ENCODE measurements around the gene DPF3. TPM values are rescaled to one million over a fixed set of nuclear protein-coding genes. Genes with fewer than 3 reads are reported as not detected.
A peak's percentile ranks its signal among the peaks of the same experiment; 100 is the strongest.

DPF3 gene
- total RNA-seq, 3 donors from 2014 or later = 0.48 to 0.95 (median 0.71) TPM

GRCh38 chr14:72603639-72604038 is 290.3 kb downstream of the DPF3 start:
- Mint-ChIP-seq H3K4me1 (ENCODE audit: low read depth) (no peaks in the 10 kb centered on the region), H3K27me3 (ENCODE audit: low read depth) (peaks cover 6% of the 10 kb centered on the region), H3K9me3 (no peaks in the 10 kb centered on the region), H3K4me3 (no peak overlapping the region), H3K36me3 (ENCODE audit: insufficient read depth) (no peaks in the 10 kb centered on the region)
- no peak for ATAC-seq
- DNase-seq = no peak

DNA sequence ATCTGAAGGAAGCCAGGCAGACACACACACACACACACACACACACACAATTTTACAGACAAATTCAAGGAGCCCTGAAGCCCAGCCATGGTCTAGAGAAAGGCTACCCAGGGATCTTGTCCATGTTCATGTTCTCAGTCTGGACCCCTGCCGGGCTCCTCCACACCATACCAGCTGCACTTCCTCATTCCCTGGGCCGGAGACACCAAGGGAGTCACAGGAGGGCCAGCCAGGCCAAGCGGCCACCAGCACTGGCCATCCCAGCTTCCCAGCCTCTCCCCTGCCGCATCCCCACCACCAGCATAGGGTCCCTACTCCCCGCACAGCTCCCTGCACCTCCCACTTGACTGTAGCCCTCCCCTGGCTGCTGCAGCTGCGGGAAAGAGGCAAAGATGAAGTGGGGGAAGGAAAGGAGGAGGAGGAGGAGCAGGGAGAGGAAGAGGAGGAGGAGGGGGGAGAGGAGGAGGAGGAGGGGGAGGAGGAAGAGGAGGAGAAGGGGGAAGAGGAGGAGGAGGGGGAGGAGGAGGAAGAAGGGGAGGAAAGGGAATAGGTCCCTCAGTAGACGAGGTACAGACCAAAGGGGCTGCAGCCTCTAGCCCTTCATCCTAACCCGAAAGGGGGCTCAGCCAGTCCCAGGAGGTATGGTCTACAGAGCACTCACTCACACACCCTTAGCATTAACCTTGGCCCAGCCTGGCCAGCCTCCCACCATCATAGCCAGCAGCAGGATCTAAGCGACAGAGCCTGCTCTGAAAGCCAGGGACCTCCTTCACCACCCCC is 293.2 kb downstream of the DPF3 start:
- Mint-ChIP-seq H3K9me3 (no peaks in the 10 kb centered on the region), H3K36me3 (ENCODE audit: insufficient read depth) (no peaks in the 10 kb centered on the region), H3K4me3 (no peak overlapping the region), H3K27me3 (ENCODE audit: low read depth) (peaks cover 9% of the 10 kb centered on the region), H3K4me1 (ENCODE audit: low read depth) (peaks cover 3% of the 10 kb centered on the region)
- DNase-seq (no peak), ATAC-seq (no peak)

GRCh38 chr14:72599579-72600470 is 294.1 kb downstream of the DPF3 start:
- no peaks in the 10 kb centered on the region for H3K9me3 Mint-ChIP-seq
- H3K4me3 Mint-ChIP-seq = no peak overlapping the region
- peaks cover 9% of the 10 kb centered on the region for H3K27me3 Mint-ChIP-seq (ENCODE audit: low read depth)
- ATAC-seq = no peak
- no peak for DNase-seq
- H3K4me1 Mint-ChIP-seq (ENCODE audit: low read depth) = peaks cover 10% of the 10 kb centered on the region
- no peaks in the 10 kb centered on the region for H3K36me3 Mint-ChIP-seq (ENCODE audit: insufficient read depth)

GRCh38 chr14:72598306-72598705 is 295.6 kb downstream of the DPF3 start:
- Mint-ChIP-seq H3K36me3 (ENCODE audit: insufficient read depth) (no peaks in the 10 kb centered on the region), H3K27me3 (ENCODE audit: low read depth) (peaks cover 9% of the 10 kb centered on the region), H3K4me3 (no peak overlapping the region), H3K4me1 (ENCODE audit: low read depth) (peaks cover 24% of the 10 kb centered on the region), H3K9me3 (no peaks in the 10 kb centered on the region)
- ATAC-seq = no peak
- DNase-seq = no peak

- no peak overlapping the region for H3K4me3 Mint-ChIP-seq
- H3K9me3 Mint-ChIP-seq = no peaks in the 10 kb centered on the region
- peaks cover 30% of the 10 kb centered on the region for H3K4me1 Mint-ChIP-seq (ENCODE audit: low read depth)
- ATAC-seq (no peak), DNase-seq (no peak)
- no peaks in the 10 kb centered on the region for H3K36me3 Mint-ChIP-seq (ENCODE audit: insufficient read depth)
- peaks cover 9% of the 10 kb centered on the region for H3K27me3 Mint-ChIP-seq (ENCODE audit: low read depth)
These were observed 296.4 kb downstream of the DPF3 start for GRCh38 chr14:72597252-72598233.

DNA sequence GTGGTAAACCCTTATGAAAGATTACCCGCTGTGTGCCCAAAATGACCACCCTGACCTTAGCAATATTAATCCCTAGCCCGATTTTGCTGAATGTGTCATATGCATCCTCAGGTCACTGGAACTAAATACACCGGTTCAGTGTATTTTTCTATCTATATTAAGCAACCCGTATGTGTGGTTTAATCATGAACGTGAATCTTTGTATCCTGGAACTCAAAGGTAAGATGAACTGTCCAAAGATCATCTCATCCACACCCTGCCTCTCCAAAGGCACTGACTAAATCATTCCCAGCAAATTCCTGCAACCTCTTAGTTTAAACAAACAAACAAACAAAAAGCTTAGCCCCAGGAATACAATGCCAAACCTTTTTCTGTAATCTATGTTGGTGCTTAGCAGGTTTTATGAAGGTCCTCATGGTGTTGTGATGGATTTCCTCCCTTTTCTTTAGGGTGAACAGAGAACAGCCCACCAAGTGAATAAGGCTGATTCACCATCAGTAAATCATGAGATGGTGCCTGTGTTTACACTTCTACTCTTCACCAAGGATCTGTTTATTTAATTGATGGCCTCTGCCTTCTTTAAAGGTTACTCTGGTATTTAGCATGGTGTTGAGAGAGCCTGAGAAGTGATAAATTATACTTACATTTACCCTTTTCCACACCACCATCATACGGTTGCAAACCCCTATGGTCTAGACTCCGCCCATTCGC is 298.6 kb downstream of the DPF3 start:
- H3K4me3 Mint-ChIP-seq = no peak overlapping the region
- H3K4me1 Mint-ChIP-seq (ENCODE audit: low read depth) = peaks cover 51% of the 10 kb centered on the region
- DNase-seq (no peak), ATAC-seq (no peak)
- H3K36me3 Mint-ChIP-seq (ENCODE audit: insufficient read depth) = no peaks in the 10 kb centered on the region
- H3K27me3 Mint-ChIP-seq (ENCODE audit: low read depth) = peaks cover 10% of the 10 kb centered on the region
- H3K9me3 Mint-ChIP-seq = no peaks in the 10 kb centered on the region

DNA sequence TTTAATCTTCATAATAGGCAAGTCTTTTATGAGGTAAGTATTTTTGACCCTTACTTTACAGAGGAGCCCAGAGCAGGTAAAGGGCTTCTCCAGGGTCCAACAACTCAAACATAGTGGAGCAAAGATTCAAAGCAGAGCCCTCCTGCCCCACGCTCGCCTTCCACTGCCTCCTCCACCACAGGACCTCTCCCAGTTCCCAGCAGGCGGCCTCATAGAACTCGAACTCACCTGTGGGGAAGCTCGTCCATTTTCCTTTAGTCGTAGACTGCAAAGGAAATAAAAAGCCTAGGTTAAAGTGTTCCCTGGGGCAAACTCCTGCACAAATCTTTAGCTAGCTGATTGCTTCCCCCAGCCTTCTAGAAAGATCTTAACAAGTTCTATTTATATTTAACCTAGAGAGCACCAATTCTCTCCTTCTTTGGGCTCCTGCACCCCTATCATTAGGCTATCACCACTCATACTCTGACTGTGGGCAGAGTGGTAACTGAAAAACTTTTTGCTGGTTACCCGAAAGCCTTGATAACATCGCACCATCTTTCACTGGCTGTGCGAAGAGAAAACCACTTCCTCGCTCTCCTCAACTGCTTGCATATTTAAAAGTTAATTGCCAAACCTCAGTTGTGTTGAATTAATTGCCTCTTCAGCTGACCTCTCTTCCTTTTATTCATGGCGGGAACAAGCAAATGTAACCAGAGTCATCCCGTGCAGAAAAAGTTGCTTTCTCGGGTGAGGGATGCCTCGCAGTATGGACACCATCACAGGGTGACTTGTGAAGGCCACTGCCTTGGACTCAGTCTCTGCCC is 299.6 kb downstream of the DPF3 start:
- ATAC-seq = peak; percentile 92 to 96
- H3K4me1 Mint-ChIP-seq (ENCODE audit: low read depth) = peaks cover 58% of the 10 kb centered on the region

DNA sequence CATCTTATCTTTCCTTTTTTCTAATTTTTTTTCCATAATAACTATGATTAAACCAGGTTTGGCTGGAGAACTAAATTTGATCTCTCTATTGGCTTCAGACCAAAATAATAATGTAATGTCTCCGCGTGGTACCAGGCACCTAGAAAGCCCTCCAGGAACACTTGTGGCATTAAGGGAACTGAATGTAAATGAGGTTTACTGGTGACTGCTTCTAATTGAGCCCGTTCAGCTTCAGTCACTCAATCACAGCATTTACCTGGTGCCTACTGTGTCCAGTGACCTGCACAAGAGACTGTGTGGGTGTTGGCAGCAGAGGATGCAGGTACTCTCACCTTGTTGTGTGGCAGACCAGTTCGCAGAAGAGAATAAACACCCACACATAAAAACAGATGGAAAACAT is 302.5 kb downstream of the DPF3 start:
- ATAC-seq = no peak
- Mint-ChIP-seq H3K27me3 (ENCODE audit: low read depth) (peaks cover 6% of the 10 kb centered on the region), H3K4me3 (no peak overlapping the region), H3K9me3 (no peaks in the 10 kb centered on the region), H3K4me1 (ENCODE audit: low read depth) (peaks cover 58% of the 10 kb centered on the region), H3K36me3 (ENCODE audit: insufficient read depth) (no peaks in the 10 kb centered on the region)
- no peak for DNase-seq

More for the DNA sequence above, 299.6 kb downstream of the DPF3 start:
- Mint-ChIP-seq H3K9me3 (no peaks in the 10 kb centered on the region), H3K4me3 (peak overlapping the region; percentile 67), H3K36me3 (ENCODE audit: insufficient read depth) (no peaks in the 10 kb centered on the region), H3K27me3 (ENCODE audit: low read depth) (peaks cover 8% of the 10 kb centered on the region)
- no peak for DNase-seq

- peaks cover 55% of the 10 kb centered on the region for H3K4me1 Mint-ChIP-seq (ENCODE audit: low read depth)
- DNase-seq (no peak), ATAC-seq (no peak)
- no peaks in the 10 kb centered on the region for H3K9me3 Mint-ChIP-seq
- peaks cover 3% of the 10 kb centered on the region for H3K27me3 Mint-ChIP-seq (ENCODE audit: low read depth)
- no peaks in the 10 kb centered on the region for H3K36me3 Mint-ChIP-seq (ENCODE audit: insufficient read depth)
- no peak overlapping the region for H3K4me3 Mint-ChIP-seq
These were observed 303.3 kb downstream of the DPF3 start for GRCh38 chr14:72590577-72590976.

DNA sequence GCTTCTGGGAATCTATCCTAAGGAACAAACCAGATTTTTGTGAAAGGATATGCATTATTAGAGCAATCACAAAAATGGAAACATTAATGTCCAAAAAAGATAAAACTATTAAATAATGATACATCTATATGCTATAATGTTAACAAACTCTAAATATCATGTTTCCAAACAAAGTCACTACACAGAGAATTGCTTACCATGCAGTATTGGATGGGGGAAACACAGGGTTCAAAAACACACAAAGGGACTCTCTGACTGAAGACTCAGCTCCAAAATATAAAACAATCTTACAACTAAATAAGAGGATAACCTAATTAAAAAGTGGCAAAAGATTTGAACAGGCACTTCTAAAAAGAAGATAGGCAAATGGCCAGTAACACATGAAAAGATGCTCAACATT is 304.2 kb downstream of the DPF3 start:
- Mint-ChIP-seq H3K4me3 (no peak overlapping the region), H3K36me3 (ENCODE audit: insufficient read depth) (no peaks in the 10 kb centered on the region), H3K4me1 (ENCODE audit: low read depth) (peaks cover 46% of the 10 kb centered on the region), H3K9me3 (no peaks in the 10 kb centered on the region), H3K27me3 (ENCODE audit: low read depth) (peaks cover 3% of the 10 kb centered on the region)
- ATAC-seq (no peak), DNase-seq (no peak)

DNA sequence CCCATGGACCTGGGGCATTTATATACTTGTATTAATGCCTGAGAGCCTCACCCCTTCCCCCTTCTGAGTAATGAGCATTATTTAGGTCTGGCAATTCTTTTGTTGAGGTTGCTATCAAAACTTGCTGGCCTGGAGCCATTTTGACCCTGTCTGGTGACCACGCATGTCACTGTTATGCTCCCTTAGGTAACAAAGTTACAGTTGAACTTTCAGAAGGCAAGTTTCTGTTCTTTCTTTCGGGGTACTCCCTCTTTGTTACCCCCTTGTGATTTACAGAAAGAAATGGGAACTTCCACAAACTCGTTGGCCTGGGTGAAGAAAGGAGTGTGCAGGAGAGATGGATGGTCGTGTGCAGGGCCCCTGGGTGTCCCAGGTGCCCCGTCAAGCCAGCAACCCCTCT is 305.4 kb downstream of the DPF3 start:
- Mint-ChIP-seq H3K9me3 (no peaks in the 10 kb centered on the region), H3K36me3 (ENCODE audit: insufficient read depth) (no peaks in the 10 kb centered on the region), H3K27me3 (ENCODE audit: low read depth) (peaks cover 3% of the 10 kb centered on the region), H3K4me1 (ENCODE audit: low read depth) (peaks cover 36% of the 10 kb centered on the region), H3K4me3 (no peak overlapping the region)
- ATAC-seq = no peak
- no peak for DNase-seq

DNA sequence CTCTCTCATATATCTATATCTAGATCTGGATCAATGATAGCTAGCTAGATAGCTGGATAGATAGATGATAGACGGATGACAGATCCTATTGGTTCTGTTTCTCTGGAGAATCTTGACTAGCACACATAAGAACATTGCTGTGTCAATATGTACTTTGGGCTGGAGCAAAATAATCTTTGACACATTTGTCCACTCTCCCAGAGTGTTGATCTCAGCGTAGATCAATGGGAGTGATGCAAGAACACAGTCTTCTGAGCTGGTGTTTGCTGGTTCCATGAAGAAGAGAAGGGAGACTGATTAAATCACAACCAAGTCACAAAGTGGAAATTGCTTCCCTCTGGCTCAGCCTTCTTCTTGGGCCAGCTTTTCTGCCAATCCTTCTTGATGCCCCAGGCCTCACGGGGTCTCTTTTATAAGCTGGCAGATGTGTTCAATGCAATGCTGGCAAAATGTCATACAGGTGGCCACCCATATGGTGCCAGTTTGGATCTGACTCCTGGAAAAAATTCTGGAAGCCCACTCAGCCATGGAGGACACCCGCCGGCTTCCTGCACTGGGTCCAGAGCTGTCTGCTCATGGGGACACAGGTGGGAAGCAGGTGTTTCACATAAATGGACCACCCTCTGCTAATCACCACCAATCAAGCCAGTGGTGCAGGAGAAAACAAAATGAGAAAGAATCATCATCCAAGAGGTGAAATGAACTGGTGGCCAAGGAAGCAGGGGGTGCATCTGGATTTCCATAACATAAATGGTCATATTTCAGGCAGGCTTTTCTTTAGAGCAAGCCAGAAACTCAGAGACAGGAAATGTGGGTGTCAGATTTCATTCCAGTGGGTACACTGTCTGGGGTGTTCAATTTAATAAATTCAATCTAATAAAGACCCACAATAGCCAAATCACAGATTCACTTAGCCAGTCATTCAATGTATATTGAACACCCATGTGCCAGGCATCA is 310.3 kb downstream of the DPF3 start:
- ATAC-seq (no peak), DNase-seq (no peak)
- Mint-ChIP-seq H3K4me3 (no peak overlapping the region), H3K36me3 (ENCODE audit: insufficient read depth) (no peaks in the 10 kb centered on the region), H3K9me3 (no peaks in the 10 kb centered on the region), H3K27me3 (ENCODE audit: low read depth) (no peaks in the 10 kb centered on the region), H3K4me1 (ENCODE audit: low read depth) (no peaks in the 10 kb centered on the region)
